Endothelial cell of umbilical vein (primary cell): ENCODE results near the gene CXCL14.

ENCODE experiments used
- CTCF ChIP-seq, 2 donors: IDR thresholded peaks; 1 replicate in 1 of 2; 2 replicates in 1 of 2; pipeline ENCODE4 v1.5.1; 2011; ENCODE audit warnings: low read length in 2 of 2, mild to moderate bottlenecking in 2 of 2, moderate library complexity in 2 of 2, control low read depth in 1 of 2, inconsistent platforms in 1 of 2, low read depth in 1 of 2; ENCODE audit not compliant: insufficient read depth in 1 of 2; ENCODE audit errors: extremely low read depth in 1 of 2
- MAX ChIP-seq: IDR thresholded peaks from 2 replicates; pipeline ENCODE4 v1.6.1; 2011; ENCODE audit not compliant: insufficient read depth, insufficient read length
- POLR2A ChIP-seq: IDR thresholded peaks from 2 replicates; pipeline ENCODE4 v1.6.1; 2012; ENCODE audit warnings: low read depth, mild to moderate bottlenecking, control low read depth, low read length
- POLR2AphosphoS5 ChIP-seq: IDR thresholded peaks from 2 replicates; pipeline ENCODE4 v1.6.1; 2012; ENCODE audit warnings: low read depth, mild to moderate bottlenecking, control low read depth, low read length, moderate library complexity; ENCODE audit not compliant: insufficient read depth

- TF ChIP-seq CTCF (IDR thresholded peaks at IDR 0.05; ENCODE audit: extremely low read depth in 1 of 2, insufficient read depth in 1 of 2, low read depth in 1 of 2, low read length in 2 of 2) (peak; percentile 14 to 74), POLR2AphosphoS5 (no peak), MAX (no peak), POLR2A (no peak)
Observed at GRCh38 chr5:135569755-135570452, 8.9 kb downstream of the CXCL14 start.
